Measurements from ENCODE around the gene RNF40. TPM values are rescaled to one million over a fixed set of nuclear protein-coding genes. Genes with fewer than 3 reads are reported as not detected.

Gene RNF40
- 92.8 TPM for total RNA-seq

GRCh38 chr16:30761928-30762902, at the start of gene RNF40, which contains the start of gene CFAP119:
Gene RNF40 (plus strand): TSS chr16:30762322. CDS start chr16:30762546, 224 bp downstream.
Gene CFAP119 (minus strand): TSS chr16:30762062. CDS start chr16:30761748, 314 bp downstream.

GRCh38 chr16:30747799-30748633, 14.1 kb upstream of the RNF40 start, which contains the start of gene PHKG2:
Gene PHKG2 (plus strand): TSS chr16:30748425. CDS start chr16:30748821, 396 bp downstream.

GRCh38 chr16:30786936-30787612, 25.0 kb downstream of the RNF40 start, which contains the start of gene ZNF629:
Gene ZNF629 (minus strand): TSS chr16:30787205. CDS start chr16:30784482, 2,723 bp downstream.

Small RNA genes within 50 kb of the gene (small RNA-seq; reads per million reads assigned to genes)
- not detected for gene RF00017 (ENCODE audit: low replicate concordance)

Other genes with a start within 250 kb of the RNF40 start
- 33.8 TPM for gene ZNF768, start 235.8 kb upstream of the RNF40 start, total RNA-seq
- gene ZNF747, start 227.5 kb upstream of the RNF40 start, total RNA-seq, result 16.9 TPM
- gene ZNF764, start 203.9 kb upstream of the RNF40 start, total RNA-seq, result 14.5 TPM
- 12.1 TPM for gene ZNF688, start 190.6 kb upstream of the RNF40 start, total RNA-seq
- 20.3 TPM for gene ZNF785, start 176.6 kb upstream of the RNF40 start, total RNA-seq
- 10.0 TPM for gene ZNF689, start 151.9 kb upstream of the RNF40 start, total RNA-seq
- gene PRR14, start 111.4 kb upstream of the RNF40 start, total RNA-seq, result 18.8 TPM
- gene FBRS, start 103.9 kb upstream of the RNF40 start, total RNA-seq, result 31.3 TPM
- gene SRCAP, start 63.2 kb upstream of the RNF40 start, total RNA-seq, result 47.5 TPM
- gene PHKG2, start 13.9 kb upstream of the RNF40 start, total RNA-seq, result 22.6 TPM
- 7.0 TPM for gene CFAP119, start 260 bp upstream of the RNF40 start, total RNA-seq
- gene ZNF629, start 24.9 kb downstream of the RNF40 start, total RNA-seq, result 17.5 TPM
- gene BCL7C, start 131.8 kb downstream of the RNF40 start, total RNA-seq, result 34.0 TPM
- gene CTF1, start 134.3 kb downstream of the RNF40 start, total RNA-seq, result 4.8 TPM
- gene FBXL19, start 161.2 kb downstream of the RNF40 start, total RNA-seq, result 18.0 TPM
- 21.8 TPM for gene ORAI3, start 186.7 kb downstream of the RNF40 start, total RNA-seq
- 9.5 TPM for gene SETD1A, start 195.4 kb downstream of the RNF40 start, total RNA-seq
- 11.3 TPM for gene HSD3B7, start 222.9 kb downstream of the RNF40 start, total RNA-seq
- 2.6 TPM for gene STX1B, start 248.3 kb downstream of the RNF40 start, total RNA-seq